H9 (cell line): Measurements from ENCODE around the gene RPP40. TPM values are rescaled to one million over a fixed set of nuclear protein-coding genes. Genes with fewer than 3 reads are reported as not detected.

ENCODE experiments used
- DNase-seq: peaks from one replicate; pipeline ENCODE4 v3.0.0-alpha.2; 2017
- H2AFZ ChIP-seq: one replicate; pipeline ENCODE4 v1.6.1; 2013; ENCODE audit warnings: mild to moderate bottlenecking, low read length, control low read depth, moderate library complexity
- H2AK5ac ChIP-seq: 2 replicates; pipeline ENCODE4 v1.6.1; 2013; ENCODE audit warnings: low read length, control low read depth, mixed read lengths; ENCODE audit not compliant: insufficient read length
- H2BK120ac ChIP-seq: one replicate; pipeline ENCODE4 v1.6.1; 2013; ENCODE audit warnings: low read depth, mild to moderate bottlenecking, low read length, control low read depth, inconsistent platforms; ENCODE audit not compliant: poor library complexity, severe bottlenecking
- H2BK12ac ChIP-seq: 2 replicates; pipeline ENCODE4 v1.6.1; 2013; ENCODE audit warnings: low read length, control low read depth, mixed read lengths, low read depth; ENCODE audit not compliant: insufficient read length
- H2BK15ac ChIP-seq: 2 replicates; pipeline ENCODE4 v1.6.1; 2013; ENCODE audit warnings: low read depth, low read length, control low read depth
- H2BK20ac ChIP-seq: one replicate; pipeline ENCODE4 v1.6.1; 2013; ENCODE audit warnings: low read depth, mild to moderate bottlenecking, low read length, control low read depth, inconsistent platforms; ENCODE audit not compliant: poor library complexity, severe bottlenecking
- H2BK5ac ChIP-seq: 2 replicates; pipeline ENCODE4 v1.6.1; 2013; ENCODE audit warnings: low read length, control low read depth, mixed read lengths; ENCODE audit not compliant: insufficient read length
- H3K14ac ChIP-seq: 2 replicates; pipeline ENCODE4 v1.6.1; 2013; ENCODE audit warnings: low read length, control low read depth; ENCODE audit not compliant: insufficient read depth
- H3K18ac ChIP-seq: 2 replicates; pipeline ENCODE4 v1.6.1; 2013; ENCODE audit warnings: low read depth, mild to moderate bottlenecking, mixed read lengths, low read length, control low read depth; ENCODE audit not compliant: insufficient read length
- H3K23ac ChIP-seq: 2 replicates; pipeline ENCODE4 v1.6.1; 2013; ENCODE audit warnings: low read length, control low read depth, mixed read lengths, low read depth; ENCODE audit not compliant: insufficient read length
- H3K23me2 ChIP-seq: 2 replicates; pipeline ENCODE4 v1.6.1; 2013; ENCODE audit warnings: low read depth, mild to moderate bottlenecking, mixed read lengths, low read length, control low read depth; ENCODE audit not compliant: insufficient read length, poor library complexity, severe bottlenecking
- H3K27ac ChIP-seq: 2 replicates; pipeline ENCODE4 v1.5.1; 2013; ENCODE audit warnings: low read length, control low read depth, mixed read lengths, low read depth; ENCODE audit not compliant: insufficient read length
- H3K27me3 ChIP-seq: 2 replicates; pipeline ENCODE4 v1.6.1; 2013; ENCODE audit warnings: low read length, control low read depth, inconsistent platforms; ENCODE audit not compliant: insufficient read depth
- H3K4ac ChIP-seq: 2 replicates; pipeline ENCODE4 v1.6.1; 2013; ENCODE audit warnings: low read depth, mild to moderate bottlenecking, control low read depth, inconsistent platforms, low read length, moderate library complexity
- H3K4me1 ChIP-seq: 2 replicates; pipeline ENCODE4 v1.6.1; 2013; ENCODE audit warnings: low read length, control low read depth, inconsistent platforms; ENCODE audit not compliant: insufficient read depth
- H3K4me2 ChIP-seq: 2 replicates; pipeline ENCODE4 v1.6.1; 2013; ENCODE audit warnings: low read length, control low read depth, mixed read lengths; ENCODE audit not compliant: insufficient read length, insufficient read depth
- H3K56ac ChIP-seq: 2 replicates; pipeline ENCODE4 v1.6.1; 2013; ENCODE audit warnings: low read depth, mild to moderate bottlenecking, mixed read lengths, low read length, control low read depth; ENCODE audit not compliant: insufficient read length
- H3K79me1 ChIP-seq: 2 replicates; pipeline ENCODE4 v1.6.1; 2013; ENCODE audit warnings: low read depth, mild to moderate bottlenecking, moderate library complexity, low read length, control low read depth, inconsistent platforms; ENCODE audit not compliant: insufficient read depth, poor library complexity, severe bottlenecking
- H3K79me2 ChIP-seq: 2 replicates; pipeline ENCODE4 v1.6.1; 2013; ENCODE audit warnings: low read length, control low read depth, inconsistent platforms; ENCODE audit not compliant: insufficient read depth
- H3K9ac ChIP-seq: 2 replicates; pipeline ENCODE4 v1.6.1; 2013; ENCODE audit warnings: low read length, control low read depth, mixed read lengths; ENCODE audit not compliant: insufficient read length; ENCODE audit errors: extremely low read depth
- H3K9me3 ChIP-seq: one replicate; pipeline ENCODE4 v1.6.1; 2013; ENCODE audit warnings: low read depth, low read length, inconsistent platforms; ENCODE audit not compliant: control insufficient read depth
- H3T11ph ChIP-seq: one replicate; pipeline ENCODE4 v1.6.1; 2013; ENCODE audit warnings: mild to moderate bottlenecking, low read length, control low read depth, inconsistent platforms
- H4K20me1 ChIP-seq: one replicate; pipeline ENCODE4 v1.6.1; 2013; ENCODE audit not compliant: control insufficient read depth, insufficient read length, insufficient read depth
- H4K5ac ChIP-seq: 2 replicates; pipeline ENCODE4 v1.6.1; 2013; ENCODE audit warnings: low read depth, mild to moderate bottlenecking, mixed read lengths, low read length, control low read depth; ENCODE audit not compliant: insufficient read length
- H4K8ac ChIP-seq: replicated peaks from 2 replicates; pipeline ENCODE4 v1.6.1; 2013; ENCODE audit warnings: low read length, control low read depth, mixed read lengths, low read depth; ENCODE audit not compliant: insufficient read length
- H4K91ac ChIP-seq: 2 replicates; pipeline ENCODE4 v1.6.1; 2013; ENCODE audit warnings: low read depth, mild to moderate bottlenecking, moderate library complexity, mixed read lengths, low read length, control low read depth; ENCODE audit not compliant: insufficient read length
- H3K27ac Mint-ChIP-seq, 3 experiments: 2 replicates in 2 of 3; 3 replicates in 1 of 3; pipeline ENCODE4 v1.8.0; 2020 to 2021; ENCODE audit warnings: mixed read lengths in 3 of 3, mild to moderate bottlenecking in 1 of 3, moderate library complexity in 1 of 3
- H3K27me3 Mint-ChIP-seq: 2 replicates; pipeline ENCODE4 v1.8.0; 2021; ENCODE audit warnings: low read depth, mild to moderate bottlenecking, moderate library complexity, mixed read lengths
- H3K36me3 Mint-ChIP-seq, 3 experiments: 2 replicates in 2 of 3; 3 replicates in 1 of 3; pipeline ENCODE4 v1.8.0; 2020 to 2021; ENCODE audit warnings: low read depth in 3 of 3, mixed read lengths in 3 of 3; ENCODE audit not compliant: insufficient read depth in 1 of 3
- H3K4me1 Mint-ChIP-seq, 2 experiments: 2 replicates each; pipeline ENCODE4 v1.8.0; 2020; ENCODE audit warnings: mixed read lengths in 2 of 2
- H3K4me3 Mint-ChIP-seq, 2 experiments: 2 replicates in 1 of 2; 3 replicates in 1 of 2; pipeline ENCODE4 v1.8.0; 2020 to 2021; ENCODE audit warnings: mild to moderate bottlenecking in 2 of 2, mixed read lengths in 2 of 2, moderate library complexity in 1 of 2
- H3K9me3 Mint-ChIP-seq, 2 experiments: 2 replicates in 1 of 2; 3 replicates in 1 of 2; pipeline ENCODE4 v1.8.0; 2020; ENCODE audit warnings: mild to moderate bottlenecking in 2 of 2, mixed read lengths in 2 of 2, moderate library complexity in 1 of 2
- CTCF ChIP-seq: fragments of 200-600 bp; sonication (generic); conservative IDR thresholded peaks from 3 replicates; pipeline ENCODE4 v1.8.0; 2021; ENCODE audit warnings: antibody characterized with exemption, mild to moderate bottlenecking
- WGBS: extraction: QIAGEN DNeasy Blood & Tissue Kit; methylation state at CpG from one replicate; pipeline ENCODE4 v1.1.7; 2013; ENCODE audit warnings: missing lambda C conversion rate, low lambda C conversion rate, mixed read lengths; ENCODE audit not compliant: insufficient read length; ENCODE audit errors: extremely low coverage; 5-methylcytosine and 5-hydroxymethylcytosine counted together
- total RNA-seq: library from RNA; stranded (reverse); gene quantifications from 2 replicates; pipeline ENCODE4 v1.2.1, GENCODE V29; 2021

Gene RPP40
- total RNA-seq, 1 experiment from 2014 or later = 17.8 TPM

- Histone ChIP-seq H3K18ac (no peak overlapping the region), H3K79me1 (no peaks in the 10 kb centered on the region), H4K20me1 (no peaks in the 10 kb centered on the region), H3K23me2 (no peaks in the 10 kb centered on the region), H4K8ac (no peak overlapping the region), H2AK5ac (no peak overlapping the region), H3K4ac (no peak overlapping the region), H2BK5ac (no peak overlapping the region), H3K4me2 (no peak overlapping the region), H2BK12ac (no peak overlapping the region), H3K79me2 (no peaks in the 10 kb centered on the region), H4K91ac (no peak overlapping the region), H3K9ac (no peak overlapping the region), H3K27ac (no peak overlapping the region), H3K4me1 (no peaks in the 10 kb centered on the region), H2BK20ac (no peak overlapping the region), H3K23ac (no peak overlapping the region), H2BK15ac (no peak overlapping the region), H4K5ac (no peak overlapping the region), H3K27me3 (no peaks in the 10 kb centered on the region), H2BK120ac (no peak overlapping the region), H3T11ph (no peak overlapping the region), H3K9me3 (no peaks in the 10 kb centered on the region), H2AFZ (no peak overlapping the region), H3K56ac (no peak overlapping the region), H3K14ac (no peak overlapping the region)
- H3K4me1 Mint-ChIP-seq = peaks cover 4 to 11% of the 10 kb centered on the region in 2 experiments
- H3K36me3 Mint-ChIP-seq = peaks cover 0 to 5% (median 4%) of the 10 kb centered on the region in 3 experiments; a peak in 4 of 7 replicates
- H3K27me3 Mint-ChIP-seq = peaks cover 8% of the 10 kb centered on the region
- 0 out of 7 replicates have a peak overlapping the region, but pooled peaks of 1 of the 3 experiments have one; percentile 15 for H3K27ac Mint-ChIP-seq
- H3K9me3 Mint-ChIP-seq = peaks cover 9 to 13% of the 10 kb centered on the region in 2 experiments; a peak in 4 of 5 replicates
- DNase-seq = no peak
- no peak for TF ChIP-seq CTCF
- H3K4me3 Mint-ChIP-seq = no peak overlapping the region
- WGBS = no CpG with 5 or more reads among the region's 6 CpGs
Measured at GRCh38 chr6:4983322-4983721, 20.5 kb downstream of the RPP40 start.
